ENCODE measurements around the gene VIM.
"Not testable (repeated sequence)": the region's sequence is repeated elsewhere in the genome, so short reads cannot be mapped to it uniquely, and the experiment has no call there.

The VIM gene

DNA sequence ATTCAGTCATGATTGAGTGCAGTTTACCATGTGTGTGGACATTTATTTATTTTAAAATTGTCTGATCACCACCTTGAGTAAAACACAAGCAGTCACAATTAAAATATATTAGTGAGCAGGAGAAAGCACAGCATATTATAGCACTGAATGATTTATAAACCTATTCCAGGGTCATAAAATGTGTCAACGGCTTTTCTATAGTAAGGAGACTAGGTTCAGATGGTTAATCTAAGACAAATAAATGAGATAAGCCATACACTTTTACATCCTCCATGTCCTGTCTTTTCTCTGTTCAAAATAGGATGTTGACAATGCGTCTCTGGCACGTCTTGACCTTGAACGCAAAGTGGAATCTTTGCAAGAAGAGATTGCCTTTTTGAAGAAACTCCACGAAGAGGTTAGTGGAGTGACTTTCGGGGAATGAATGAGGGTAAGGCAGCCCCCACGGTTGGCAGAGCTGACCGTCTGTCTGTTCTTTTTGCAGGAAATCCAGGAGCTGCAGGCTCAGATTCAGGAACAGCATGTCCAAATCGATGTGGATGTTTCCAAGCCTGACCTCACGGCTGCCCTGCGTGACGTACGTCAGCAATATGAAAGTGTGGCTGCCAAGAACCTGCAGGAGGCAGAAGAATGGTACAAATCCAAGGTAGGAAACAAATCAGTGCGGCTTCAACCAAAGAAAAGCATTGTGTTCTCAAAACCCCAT is 5.4 kb downstream of the VIM start:
- no peak for DNase-seq

DNA sequence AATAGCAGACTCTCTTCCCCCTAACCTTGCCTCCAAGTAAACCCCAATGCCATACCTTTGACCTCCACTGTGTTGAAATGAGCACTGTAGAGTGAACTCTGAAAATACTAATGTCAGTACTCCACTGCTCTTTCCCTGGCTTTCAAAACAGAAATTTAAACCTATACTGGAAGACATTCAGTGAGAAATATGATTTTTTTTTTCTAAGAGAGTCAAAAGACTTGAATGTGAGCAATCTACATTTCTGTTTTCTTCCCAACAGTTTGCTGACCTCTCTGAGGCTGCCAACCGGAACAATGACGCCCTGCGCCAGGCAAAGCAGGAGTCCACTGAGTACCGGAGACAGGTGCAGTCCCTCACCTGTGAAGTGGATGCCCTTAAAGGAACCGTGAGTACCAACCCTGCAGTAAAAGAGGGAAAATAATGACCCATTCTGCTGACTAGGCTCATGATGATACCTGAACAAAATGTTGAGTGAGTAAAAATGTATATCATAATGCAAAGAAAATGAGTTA is 6.4 kb downstream of the VIM start:
- DNase-seq = no peak

DNA sequence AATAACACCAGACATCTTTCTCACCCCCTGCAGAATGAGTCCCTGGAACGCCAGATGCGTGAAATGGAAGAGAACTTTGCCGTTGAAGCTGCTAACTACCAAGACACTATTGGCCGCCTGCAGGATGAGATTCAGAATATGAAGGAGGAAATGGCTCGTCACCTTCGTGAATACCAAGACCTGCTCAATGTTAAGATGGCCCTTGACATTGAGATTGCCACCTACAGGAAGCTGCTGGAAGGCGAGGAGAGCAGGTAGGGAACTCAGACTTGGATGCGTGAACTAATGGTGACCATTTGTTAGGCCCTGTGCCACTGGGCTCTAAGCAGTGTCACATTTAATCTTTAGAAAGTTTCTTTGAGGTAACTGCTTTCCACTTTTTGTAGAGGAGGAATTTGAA is 7.1 kb downstream of the VIM start:
- no peak for DNase-seq

- DNase-seq = no peak
These were observed 8.6 kb downstream of the VIM start for GRCh38 chr10:17236468-17237148.

GRCh38 chr10:17237149-17237527 is 9.1 kb downstream of the VIM start:
- DNase-seq = no peak

- DNase-seq = no peak
These were observed 9.9 kb downstream of the VIM start for GRCh38 chr10:17237915-17238444.

GRCh38 chr10:17238445-17239291 is 10.6 kb downstream of the VIM start:
- DNase-seq = no peak

DNA sequence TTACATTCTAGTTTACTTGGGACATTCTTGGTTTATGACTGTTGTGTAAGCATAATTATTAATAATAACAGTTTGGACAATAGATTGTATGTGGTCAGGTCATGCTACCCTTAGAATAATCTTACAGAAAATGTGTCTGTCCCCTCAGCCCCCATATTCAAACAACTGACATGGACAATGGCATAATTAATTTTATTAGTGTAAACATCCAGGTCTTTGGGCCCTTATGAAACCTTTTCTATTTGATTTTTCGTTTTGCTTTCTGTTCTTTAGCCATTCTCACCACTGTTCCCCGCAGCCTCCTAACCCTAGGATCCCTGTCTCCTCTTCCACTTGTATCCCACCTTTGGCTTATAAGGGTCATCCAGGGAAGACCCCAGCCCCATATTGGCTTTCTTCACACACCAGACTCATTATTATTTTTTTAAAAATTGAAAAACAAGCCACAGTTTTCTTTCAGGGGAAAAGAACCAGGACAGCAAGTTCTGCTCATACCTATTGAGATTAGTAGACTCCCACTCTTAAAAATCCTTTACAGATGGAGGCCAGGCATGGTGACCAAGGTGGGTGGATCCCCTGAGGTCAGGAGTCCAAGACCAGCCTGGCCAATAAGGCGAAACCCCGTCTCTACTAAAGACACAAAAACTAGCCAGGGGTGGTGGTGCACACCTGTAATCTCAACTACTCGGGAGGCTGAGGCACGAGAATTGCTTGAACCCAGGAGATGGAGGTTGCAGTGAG is 11.5 kb downstream of the VIM start:
- DNase-seq = no peak

- no peak for DNase-seq
These were observed 12.1 kb downstream of the VIM start for GRCh38 chr10:17240096-17240495.

DNA sequence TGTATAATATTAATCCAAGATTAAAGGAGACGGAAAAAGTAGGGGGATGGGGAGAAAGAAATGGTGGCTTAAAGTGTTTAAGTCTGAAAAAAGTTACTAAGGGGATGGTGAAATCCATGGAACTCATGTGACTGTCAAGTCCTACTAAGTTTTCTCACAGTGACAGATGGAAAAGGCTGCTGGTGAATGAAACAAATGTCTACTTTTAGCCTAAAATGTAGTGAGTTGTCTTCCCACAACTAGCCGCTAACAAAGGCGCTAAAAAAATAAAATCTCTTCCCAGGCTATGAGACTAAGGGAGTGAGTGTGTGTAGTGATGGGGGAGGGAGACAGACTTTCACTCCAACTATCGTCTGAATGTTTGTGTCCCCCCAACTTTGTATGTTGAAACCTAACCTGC is 12.6 kb downstream of the VIM start:
- DNase-seq = no peak

DNA sequence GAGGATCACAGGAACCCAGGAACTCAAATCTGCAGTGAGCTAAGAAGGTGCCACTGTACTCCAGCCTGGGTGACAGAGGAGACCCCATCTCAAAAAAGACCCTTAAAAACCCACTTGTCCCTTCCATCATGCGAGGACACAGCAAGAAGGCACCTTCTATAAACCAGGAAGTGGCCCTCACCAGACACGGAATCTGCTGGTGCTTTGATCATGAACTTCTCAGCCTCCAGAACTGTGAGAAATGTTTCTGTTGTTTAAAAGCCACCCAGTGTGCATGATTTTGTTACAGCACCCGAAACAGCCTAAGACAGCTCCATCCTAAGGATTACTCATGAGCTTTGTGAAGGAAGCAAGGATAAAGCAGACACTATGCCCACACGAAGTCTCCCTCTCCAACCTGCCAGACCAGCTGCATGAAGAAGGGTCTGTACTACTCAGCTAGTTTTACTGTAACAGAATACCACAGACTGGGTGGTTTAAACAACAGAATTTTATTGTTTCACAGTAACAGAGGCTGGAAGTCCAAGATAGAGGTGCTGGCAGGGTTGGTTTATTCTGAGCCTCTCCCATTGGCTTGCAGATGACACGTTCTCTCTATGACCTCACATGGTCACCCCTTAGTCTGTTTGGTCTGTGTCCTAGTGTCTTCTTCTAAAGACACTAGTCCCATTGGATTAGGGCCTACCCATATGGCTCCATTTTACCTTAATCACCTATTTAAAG is 13.7 kb downstream of the VIM start:
- no peak for DNase-seq

- DNase-seq = no peak
These were observed 16.8 kb downstream of the VIM start for GRCh38 chr10:17244700-17245365.

- no peak for DNase-seq
These were observed 19.2 kb downstream of the VIM start for GRCh38 chr10:17247210-17247609.

DNA sequence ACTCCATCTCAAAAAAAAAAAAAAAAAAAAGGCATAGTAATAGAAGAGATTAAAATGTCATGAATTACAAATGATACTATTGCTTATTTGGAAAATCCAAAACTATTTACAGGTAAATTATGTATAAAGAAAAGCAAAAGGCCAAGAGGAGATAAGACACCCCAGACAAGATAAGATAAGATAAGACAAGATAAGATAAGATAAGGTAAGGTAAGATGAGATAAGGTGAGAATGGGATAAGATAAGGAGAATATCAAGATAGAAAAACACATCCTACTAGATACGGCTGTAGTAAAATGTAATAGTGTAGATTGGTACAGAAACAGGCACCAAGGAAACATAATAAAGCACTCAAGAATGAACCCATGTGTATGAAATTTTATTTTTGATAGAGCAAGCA is 20.9 kb downstream of the VIM start:
- no peak for DNase-seq

DNA sequence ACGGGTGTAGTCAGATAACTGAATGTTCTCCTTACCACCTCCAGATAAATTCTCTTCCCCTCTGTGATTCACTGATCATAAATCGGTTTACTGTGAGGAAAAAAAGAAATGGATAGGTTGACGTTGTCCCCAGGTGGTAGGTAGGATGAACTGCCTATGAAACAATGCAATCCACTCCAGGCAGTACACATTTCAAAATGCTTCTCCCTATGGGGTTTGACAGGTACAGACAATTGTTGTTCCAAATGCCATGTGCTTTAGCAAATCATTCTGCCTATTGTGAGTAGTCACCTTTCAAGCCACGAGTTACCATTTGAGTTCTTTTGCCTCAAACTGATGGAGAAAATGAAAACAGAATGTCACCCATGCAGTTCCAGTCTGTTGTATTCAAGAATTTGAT is 21.8 kb downstream of the VIM start:
- no peak for DNase-seq

GRCh38 chr10:17250736-17251135 is 22.7 kb downstream of the VIM start:
- no peak for DNase-seq

- DNase-seq = not testable (repeated sequence)
These were observed 26.6 kb downstream of the VIM start for GRCh38 chr10:17254543-17255050.

DNA sequence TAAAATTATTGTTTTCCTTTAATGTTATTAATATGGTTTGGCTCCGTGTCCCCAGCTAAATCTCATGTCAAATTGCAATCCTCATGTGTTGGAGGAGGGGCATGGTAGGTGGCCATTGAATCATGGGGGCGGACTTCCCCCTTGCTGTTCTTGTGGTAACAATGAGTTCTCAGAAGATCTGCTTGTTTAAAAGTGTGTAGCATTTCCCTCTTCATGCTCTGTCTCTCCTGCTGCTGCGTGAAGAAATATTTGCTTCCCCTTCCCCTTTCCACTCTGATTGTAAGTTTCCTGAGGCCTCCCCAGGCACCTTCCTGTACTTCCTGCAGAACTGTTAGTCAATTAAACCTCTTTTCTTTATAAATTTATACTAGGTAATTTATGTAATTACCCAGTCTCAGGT is 27.5 kb downstream of the VIM start:
- DNase-seq = no peak

GRCh38 chr10:17256051-17256450 is 28.0 kb downstream of the VIM start:
- DNase-seq = no peak

DNA sequence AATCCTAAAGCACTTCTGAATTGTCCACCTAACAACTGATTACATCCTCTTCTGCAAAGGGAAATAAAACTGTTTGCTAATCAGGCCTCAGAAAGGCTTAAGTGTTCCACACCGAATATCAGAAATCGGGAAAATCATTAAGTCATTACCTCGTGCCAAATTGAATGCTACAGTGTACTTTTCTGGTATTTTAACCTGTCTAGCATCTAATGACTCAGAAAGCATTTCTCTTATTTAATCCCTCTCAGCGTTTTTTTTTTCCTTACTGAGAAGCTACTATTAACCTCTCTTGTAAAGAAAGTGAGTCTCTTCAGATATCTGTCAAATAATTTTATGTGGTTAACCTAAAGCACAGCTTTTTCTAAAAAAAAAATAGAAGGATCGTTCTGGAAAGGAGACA is 28.6 kb downstream of the VIM start:
- no peak for DNase-seq

Data from central memory CD4-positive, alpha-beta T cell (primary cell).